SK-N-SH (cell line): ENCODE data around the gene LSM14A. TPM values are rescaled to one million over a fixed set of nuclear protein-coding genes. Genes with fewer than 3 reads are reported as not detected.

Source experiments
- CTCF ChIA-PET: fragments of 300-600, 350-600 bp; formaldehyde crosslinking; extraction: SDS; loops from one replicate; lab custom pipeline; 2021; lab: Yijun Ruan, JAX
- POLR2A ChIA-PET: fragments of 350-600 bp; sonication (Branson Sonifier 250); formaldehyde crosslinking; extraction: SDS; loops from one replicate; lab custom pipeline; 2020; ENCODE audit warnings: antibody characterized with exemption, inconsistent platforms; lab: Yijun Ruan, JAX
- DNase-seq: peaks from one replicate; pipeline ENCODE4 v3.0.0; 2012
- H2AFZ ChIP-seq: fragments of 200-600 bp; sonication (generic); 2 replicates; pipeline ENCODE4 v1.8.1; 2016; ENCODE audit warnings: antibody characterized with exemption, mild to moderate bottlenecking, low read depth
- H3F3A ChIP-seq: fragments of 200-600 bp; sonication (generic); replicated peaks from 2 replicates; pipeline ENCODE3; 2016; ENCODE audit warnings: antibody characterized with exemption, mild to moderate bottlenecking; ENCODE audit not compliant: insufficient read depth
- H3K27ac ChIP-seq, 2 experiments: fragments of 200-500 bp in 1 of 2; fragments of 200-600 bp in 1 of 2; sonication (Bioruptor generic) in 1 of 2; sonication (generic), shearing (Covaris generic) in 1 of 2; 2 replicates each; pipeline versions ENCODE4 v1.5.1 to v1.6.1; 2014 to 2016; ENCODE audit warnings: low read depth in 2 of 2, inconsistent platforms in 1 of 2, low read length in 1 of 2, mild to moderate bottlenecking in 1 of 2, mixed read lengths in 1 of 2
- H3K27me3 ChIP-seq: fragments of 200-600 bp; sonication (generic), shearing (Covaris generic); 2 replicates; pipeline ENCODE4 v1.6.1; 2016; ENCODE audit warnings: mixed run types; ENCODE audit not compliant: insufficient read depth
- H3K36me3 ChIP-seq, 2 experiments: fragments of 200-500 bp in 1 of 2; fragments of 200-600 bp in 1 of 2; sonication (Bioruptor generic) in 1 of 2; sonication (generic) in 1 of 2; replicated peaks in 1 of 2; 2 replicates each; pipeline versions ENCODE3 to v1.5.1; 2014 to 2016; ENCODE audit warnings: low read length in 1 of 2, mild to moderate bottlenecking in 1 of 2; ENCODE audit not compliant: insufficient read depth in 2 of 2, control insufficient read depth in 1 of 2
- H3K4me1 ChIP-seq, 2 experiments: fragments of 200-500 bp in 1 of 2; fragments of 200-600 bp in 1 of 2; sonication (Bioruptor generic) in 1 of 2; sonication (generic), shearing (Covaris generic) in 1 of 2; 2 replicates each; pipeline versions ENCODE4 v1.5.1 to v1.6.1; 2014 to 2016; ENCODE audit warnings: low read depth in 1 of 2, low read length in 1 of 2, mixed run types in 1 of 2; ENCODE audit not compliant: insufficient read depth in 2 of 2, control insufficient read depth in 1 of 2
- H3K4me2 ChIP-seq: fragments of 200-600 bp; sonication (generic), shearing (Covaris generic); 2 replicates; pipeline ENCODE4 v1.6.1; 2017; ENCODE audit warnings: mixed run types
- H3K4me3 ChIP-seq, 2 experiments: fragments of 200-500 bp in 1 of 2; fragments of 200-600 bp in 1 of 2; sonication (Bioruptor generic) in 1 of 2; sonication (generic), shearing (Covaris generic) in 1 of 2; 2 replicates each; pipeline versions ENCODE4 v1.5.1 to v1.8.1; 2014 to 2016; ENCODE audit warnings: low read depth in 2 of 2, inconsistent platforms in 1 of 2, low read length in 1 of 2, mild to moderate bottlenecking in 1 of 2, mixed read lengths in 1 of 2, moderate library complexity in 1 of 2
- H3K79me2 ChIP-seq: fragments of 200-600 bp; sonication (generic); 2 replicates; pipeline ENCODE4 v1.8.1; 2017; ENCODE audit warnings: mild to moderate bottlenecking; ENCODE audit not compliant: insufficient read depth
- H3K9ac ChIP-seq: fragments of 200-600 bp; sonication (generic); 2 replicates; pipeline ENCODE4 v1.6.1; 2017; ENCODE audit warnings: mixed run types
- H3K9me2 ChIP-seq: fragments of 200-600 bp; sonication (generic); 2 replicates; pipeline ENCODE4 v1.6.1; 2017; ENCODE audit warnings: mixed run types
- H3K9me3 ChIP-seq: fragments of 200-600 bp; sonication (generic); 2 replicates; pipeline ENCODE4 v1.6.1; 2017; ENCODE audit warnings: mixed run types, mild to moderate bottlenecking, moderate library complexity
- H4K20me1 ChIP-seq: fragments of 200-600 bp; sonication (generic); 2 replicates; pipeline ENCODE4 v1.6.1; 2017; ENCODE audit warnings: mild to moderate bottlenecking, mixed run types; ENCODE audit not compliant: insufficient read depth
- ELF1 ChIP-seq: IDR thresholded peaks from 2 replicates; pipeline ENCODE4 v1.4.0; 2012
- FOSL2 ChIP-seq: IDR thresholded peaks from 2 replicates; pipeline ENCODE4 v1.4.0; 2012; ENCODE audit warnings: low read depth, mild to moderate bottlenecking, moderate library complexity, borderline replicate concordance
- FOXJ3 ChIP-seq: sonication (generic); formaldehyde crosslinking; IDR thresholded peaks from 2 replicates; pipeline ENCODE4 v1.5.1; 2020; ENCODE audit warnings: mild to moderate bottlenecking, missing genetic modification reagents
- MXI1 ChIP-seq: IDR thresholded peaks from 2 replicates; pipeline ENCODE4 v1.6.1; 2012; ENCODE audit warnings: mild to moderate bottlenecking, low read depth, low read length, improper control_type of control experiment
- NRF1 ChIP-seq: IDR thresholded peaks from 2 replicates; pipeline ENCODE4 v1.6.1; 2012; ENCODE audit warnings: low read depth, mild to moderate bottlenecking, low read length
- REST ChIP-seq: IDR thresholded peaks from 2 replicates; pipeline ENCODE4 v1.6.1; 2012; ENCODE audit warnings: mild to moderate bottlenecking, low read depth, low read length, moderate library complexity
- RFX5 ChIP-seq: IDR thresholded peaks from 2 replicates; pipeline ENCODE4 v1.6.1; 2012; ENCODE audit warnings: mild to moderate bottlenecking, improper control_type of control experiment, low read length
- RXRA ChIP-seq: IDR thresholded peaks from 2 replicates; pipeline ENCODE4 v1.4.0; 2012; ENCODE audit warnings: low read depth, mild to moderate bottlenecking, borderline replicate concordance
- SMC3 ChIP-seq: IDR thresholded peaks from 2 replicates; pipeline ENCODE4 v1.6.1; 2012; ENCODE audit warnings: low read depth, low read length, improper control_type of control experiment
- TCF12 ChIP-seq: IDR thresholded peaks from 2 replicates; pipeline ENCODE4 v1.4.0; 2012
- TEAD4 ChIP-seq: IDR thresholded peaks from 2 replicates; pipeline ENCODE4 v1.4.0; 2012; ENCODE audit warnings: mild to moderate bottlenecking, borderline replicate concordance; ENCODE audit not compliant: insufficient read depth
- USF1 ChIP-seq: IDR thresholded peaks from 2 replicates; pipeline ENCODE4 v1.4.0; 2012; ENCODE audit warnings: low read depth, borderline replicate concordance
- YY1 ChIP-seq: IDR thresholded peaks from 2 replicates; pipeline ENCODE4 v1.4.0; 2012; ENCODE audit warnings: low read depth, mild to moderate bottlenecking
- WGBS: methylation state at CpG from one replicate; pipeline ENCODE4 v1.1.6; 2017; ENCODE audit warnings: low lambda C conversion rate; 5-methylcytosine and 5-hydroxymethylcytosine counted together
- polyA plus RNA-seq, 3 experiments: library from polyadenylated mRNA; depleted of rRNA; stranded (reverse); fragments of >200 nt; gene quantifications; 2 replicates each; pipeline ENCODE4 v1.2.3, GENCODE V29; 2012

LSM14A gene
- polyA plus RNA-seq, 1 of the 3 experiments (the other 2 are of a cell fraction), result 87.7 TPM

- TF ChIP-seq REST, result no peak
- peak; percentile 81; the same call in 1 of the 2 replicates for TF ChIP-seq RXRA
These were observed 88.5 kb downstream of the LSM14A start (continued) for GRCh38 chr19:34260771-34261173.

DNA sequence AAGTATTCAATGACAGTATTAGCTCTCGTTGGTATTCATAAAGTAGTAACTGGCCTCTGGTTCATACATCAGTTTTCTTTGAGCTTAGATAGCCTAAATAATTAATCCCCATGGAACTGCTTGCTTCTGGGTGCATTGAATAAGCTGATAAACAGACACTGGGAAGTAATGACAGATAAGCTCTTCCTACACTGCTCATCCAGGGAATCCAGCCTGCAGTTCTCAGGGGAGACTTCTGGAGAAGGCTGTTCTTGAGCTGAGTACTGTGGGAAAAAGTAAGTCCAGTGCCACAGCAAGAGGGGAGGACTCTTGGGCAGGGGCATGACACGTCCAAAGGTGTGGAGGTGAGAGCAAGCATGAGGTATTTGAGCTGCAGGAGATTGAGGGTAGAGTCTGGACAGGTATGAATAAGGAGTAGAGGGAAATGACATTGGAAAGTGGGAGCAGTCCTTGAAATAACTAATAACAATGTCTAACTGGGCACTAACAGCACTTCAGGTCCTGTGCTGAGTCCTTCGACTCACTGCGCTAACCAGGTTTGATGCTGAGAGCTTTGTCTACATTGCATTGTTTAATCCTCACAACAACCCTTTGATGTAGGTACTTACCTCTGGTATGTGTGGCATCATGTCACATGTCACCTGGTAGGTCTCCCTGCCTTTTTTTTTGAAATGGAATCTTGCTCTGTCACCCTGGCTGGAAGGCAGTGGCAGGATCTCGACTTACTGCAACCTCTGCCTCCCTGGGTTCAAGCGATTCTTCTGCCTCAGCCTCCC, 89.2 kb downstream of the LSM14A start:
- H3K9me2 ChIP-seq, result no peaks in the 10 kb centered on the region
- no peak overlapping the region for H3K9ac ChIP-seq
- H3K4me1 ChIP-seq, result peaks cover 18 to 37% of the 10 kb centered on the region in 2 experiments; a peak in 3 of 4 replicates
- 91% methylated on average over 6 of the region's 6 CpGs for WGBS
- H3K79me2 ChIP-seq, result peaks cover 93% of the 10 kb centered on the region
- TF ChIP-seq USF1, result no peak
- TF ChIP-seq YY1, result no peak
- no peak for TF ChIP-seq RFX5
- no peak for TF ChIP-seq ELF1
- H3K4me2 ChIP-seq, result peak overlapping the region; percentile 51; the same call in 1 of the 2 replicates
- H3K9me3 ChIP-seq, result no peaks in the 10 kb centered on the region
- peaks cover 13% of the 10 kb centered on the region for H3F3A ChIP-seq
- POLR2A ChIA-PET, result no interaction called here
- DNase-seq, result no peak
- peak overlapping the region in 1 of 2 experiments; percentile 27; a peak in 1 of 4 replicates for H3K27ac ChIP-seq
- no peak overlapping the region for H3K4me3 ChIP-seq
- CTCF ChIA-PET, result interaction anchor here (0.6 to 1.1 kb wide), 3 partner anchors 8 to 85 kb away, joined by 3 read pairs; no protein-coding TSS in a partner anchor
- H2AFZ ChIP-seq, result no peak overlapping the region
- H3K36me3 ChIP-seq, result peaks cover 0 to 4% of the 10 kb centered on the region in 2 experiments
- no peaks in the 10 kb centered on the region; the same call in 1 of the 2 replicates for H4K20me1 ChIP-seq
- H3K27me3 ChIP-seq, result no peaks in the 10 kb centered on the region

DNA sequence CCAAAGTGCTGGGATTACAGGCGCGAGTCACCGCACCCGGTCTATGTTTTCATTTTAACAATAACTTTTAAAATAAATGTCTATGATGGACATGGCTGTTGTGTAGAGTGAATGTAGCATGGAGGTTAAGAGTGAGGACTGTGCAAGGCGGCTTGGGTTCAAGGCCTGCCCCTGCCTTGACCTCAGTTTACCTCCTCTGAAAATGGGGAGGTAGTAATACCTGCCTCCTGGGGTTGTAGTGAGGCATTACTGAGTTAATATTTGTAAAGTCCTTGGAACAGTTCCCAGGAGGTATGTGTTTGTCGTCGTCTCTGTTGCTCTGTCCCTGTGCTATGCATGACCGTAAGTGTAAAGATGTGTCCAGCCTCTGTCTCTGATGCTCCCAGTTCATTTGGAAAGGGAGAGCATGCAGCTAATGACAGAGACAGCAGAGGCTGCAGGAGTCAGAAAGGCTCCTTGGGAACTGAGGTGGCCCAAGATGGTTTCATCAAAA, 91.5 kb downstream of the LSM14A start:
- H4K20me1 ChIP-seq, result no peaks in the 10 kb centered on the region; the same call in 1 of the 2 replicates
- no peak overlapping the region for H2AFZ ChIP-seq
- no peaks in the 10 kb centered on the region for H3K9me2 ChIP-seq
- no peak for DNase-seq
- no peaks in the 10 kb centered on the region for H3K9me3 ChIP-seq
- no peaks in the 10 kb centered on the region for H3K27me3 ChIP-seq
- H3K79me2 ChIP-seq, result peaks cover 90% of the 10 kb centered on the region
- H3K4me2 ChIP-seq, result no peak overlapping the region
- no peak overlapping the region for H3K4me3 ChIP-seq
- H3K9ac ChIP-seq, result no peak overlapping the region
- 90% methylated on average over 8 of the region's 8 CpGs for WGBS
- H3K4me1 ChIP-seq, result peaks cover 18 to 34% of the 10 kb centered on the region in 2 experiments; a peak in 3 of 4 replicates
- POLR2A ChIA-PET, result no interaction called here
- no peak overlapping the region for H3K27ac ChIP-seq
- peaks cover 0 to 4% of the 10 kb centered on the region in 2 experiments for H3K36me3 ChIP-seq
- CTCF ChIA-PET, result no interaction called here
- peaks cover 6% of the 10 kb centered on the region for H3F3A ChIP-seq
- TF ChIP-seq FOSL2 (no peak), FOXJ3 (no peak), USF1 (no peak), TEAD4 (no peak), MXI1 (no peak), SMC3 (no peak), ELF1 (no peak), TCF12 (no peak), REST (no peak), RFX5 (no peak), NRF1 (no peak)
